Panc1 (cell line): ENCODE results near the gene RCOR1.

ENCODE experiments used
- CTCF ChIP-seq: fragments of 450-650 bp; IDR thresholded peaks from 2 replicates; pipeline ENCODE4 v1.5.1; 2017; ENCODE audit warnings: mild to moderate bottlenecking
- POLR2AphosphoS5 ChIP-seq: IDR thresholded peaks from 2 replicates; pipeline ENCODE4 v1.6.1; 2012; ENCODE audit warnings: mild to moderate bottlenecking, low read depth, low read length, moderate library complexity
- SIN3A ChIP-seq: IDR thresholded peaks from 2 replicates; pipeline ENCODE4 v1.6.1; 2012; ENCODE audit warnings: low read depth, mild to moderate bottlenecking, low read length, moderate library complexity, borderline replicate concordance; ENCODE audit not compliant: insufficient read depth
- TCF7L2 ChIP-seq: IDR thresholded peaks from 2 replicates; pipeline ENCODE4 v1.6.1; 2011; ENCODE audit warnings: mild to moderate bottlenecking, low read depth, low read length, inconsistent platforms
- TF ChIP-seq, protein P1 (sequence below), 2 experiments: IDR thresholded peaks; 2 replicates each; pipeline ENCODE4 v1.6.1; 2011 to 2012; ENCODE audit warnings: low read depth in 2 of 2, control low read depth in 1 of 2, low read length in 1 of 2, mild to moderate bottlenecking in 1 of 2, moderate library complexity in 1 of 2; ENCODE audit not compliant: insufficient read depth in 1 of 2

GRCh38 chr14:102654298-102654697 is 61.8 kb downstream of the RCOR1 start:
- TF ChIP-seq CTCF (no peak), TCF7L2 (no peak), POLR2AphosphoS5 (no peak), SIN3A (no peak)
- TF ChIP-seq, protein P1, sequence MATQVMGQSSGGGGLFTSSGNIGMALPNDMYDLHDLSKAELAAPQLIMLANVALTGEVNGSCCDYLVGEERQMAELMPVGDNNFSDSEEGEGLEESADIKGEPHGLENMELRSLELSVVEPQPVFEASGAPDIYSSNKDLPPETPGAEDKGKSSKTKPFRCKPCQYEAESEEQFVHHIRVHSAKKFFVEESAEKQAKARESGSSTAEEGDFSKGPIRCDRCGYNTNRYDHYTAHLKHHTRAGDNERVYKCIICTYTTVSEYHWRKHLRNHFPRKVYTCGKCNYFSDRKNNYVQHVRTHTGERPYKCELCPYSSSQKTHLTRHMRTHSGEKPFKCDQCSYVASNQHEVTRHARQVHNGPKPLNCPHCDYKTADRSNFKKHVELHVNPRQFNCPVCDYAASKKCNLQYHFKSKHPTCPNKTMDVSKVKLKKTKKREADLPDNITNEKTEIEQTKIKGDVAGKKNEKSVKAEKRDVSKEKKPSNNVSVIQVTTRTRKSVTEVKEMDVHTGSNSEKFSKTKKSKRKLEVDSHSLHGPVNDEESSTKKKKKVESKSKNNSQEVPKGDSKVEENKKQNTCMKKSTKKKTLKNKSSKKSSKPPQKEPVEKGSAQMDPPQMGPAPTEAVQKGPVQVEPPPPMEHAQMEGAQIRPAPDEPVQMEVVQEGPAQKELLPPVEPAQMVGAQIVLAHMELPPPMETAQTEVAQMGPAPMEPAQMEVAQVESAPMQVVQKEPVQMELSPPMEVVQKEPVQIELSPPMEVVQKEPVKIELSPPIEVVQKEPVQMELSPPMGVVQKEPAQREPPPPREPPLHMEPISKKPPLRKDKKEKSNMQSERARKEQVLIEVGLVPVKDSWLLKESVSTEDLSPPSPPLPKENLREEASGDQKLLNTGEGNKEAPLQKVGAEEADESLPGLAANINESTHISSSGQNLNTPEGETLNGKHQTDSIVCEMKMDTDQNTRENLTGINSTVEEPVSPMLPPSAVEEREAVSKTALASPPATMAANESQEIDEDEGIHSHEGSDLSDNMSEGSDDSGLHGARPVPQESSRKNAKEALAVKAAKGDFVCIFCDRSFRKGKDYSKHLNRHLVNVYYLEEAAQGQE (IDR thresholded peaks at IDR 0.05; ENCODE audit: insufficient read depth in 1 of 2, low read depth in 2 of 2, low read length in 1 of 2): no peak
